Fibroblast of lung (primary cell): ENCODE results near the gene TKFC. TPM values are rescaled to one million over a fixed set of nuclear protein-coding genes. Genes with fewer than 3 reads are reported as not detected.

Experiments used
- polyA plus RNA-seq, 2 donors: library from polyadenylated mRNA; depleted of rRNA in 1 of 2; stranded (reverse) in 1 of 2; unstranded in 1 of 2; fragments of >200 nt; gene quantifications; 2 replicates each; pipeline ENCODE4 v1.2.1, GENCODE V29; 2011 to 2012; ENCODE audit warnings: missing spikeins in 1 of 2
- total RNA-seq: library from RNA; depleted of rRNA; stranded (reverse); fragments of >200 nt; gene quantifications from 2 replicates; pipeline ENCODE4 v1.2.1, GENCODE V29; 2014

Gene TKFC
- total and polyA plus RNA-seq, 2 donors (not counting 1 experiment from before 2014, with no cell fraction given): 11.5 to 27.1 TPM

Other genes with a start within 250 kb of the TKFC start
- not detected in 2 replicates for gene CD5, start 230.7 kb upstream of the TKFC start, total RNA-seq
- gene CD5, start 230.7 kb upstream of the TKFC start, polyA plus RNA-seq: not detected in 2 replicates
- gene VPS37C, start 171.8 kb upstream of the TKFC start, total RNA-seq: 7.2 and 7.6 TPM in 2 replicates
- gene VPS37C, start 171.8 kb upstream of the TKFC start, polyA plus RNA-seq: 9.9 and 10.7 TPM in 2 replicates
- gene PGA3, start 129.7 kb upstream of the TKFC start, total RNA-seq: 4.3 TPM in 1 of 2 replicates, not detected in the other
- gene PGA3, start 129.7 kb upstream of the TKFC start, polyA plus RNA-seq: 0.24 and 0.35 TPM in 2 replicates
- gene PGA4, start 110.9 kb upstream of the TKFC start, total RNA-seq: 2.3 TPM in 1 of 2 replicates, not detected in the other
- 0.28 TPM in 1 of 2 replicates, not detected in the other for gene PGA4, start 110.9 kb upstream of the TKFC start, polyA plus RNA-seq
- gene PGA5, start 92.1 kb upstream of the TKFC start, total RNA-seq: 3.3 TPM in 1 of 2 replicates, not detected in the other
- 0.18 and 1.3 TPM in 2 replicates for gene PGA5, start 92.1 kb upstream of the TKFC start, polyA plus RNA-seq
- 1.5 and 1.7 TPM in 2 replicates for gene VWCE, start 37.9 kb upstream of the TKFC start, total RNA-seq
- 0.30 and 0.68 TPM in 2 replicates for gene VWCE, start 37.9 kb upstream of the TKFC start, polyA plus RNA-seq
- gene DDB1, start 123 bp upstream of the TKFC start, total RNA-seq: 241 and 282 TPM in 2 replicates
- 289 and 298 TPM in 2 replicates for gene DDB1, start 123 bp upstream of the TKFC start, polyA plus RNA-seq
- 39.3 and 65.1 TPM in 2 replicates for gene CYB561A3, start 28.7 kb downstream of the TKFC start, total RNA-seq
- gene CYB561A3, start 28.7 kb downstream of the TKFC start, polyA plus RNA-seq: 43.9 and 48.3 TPM in 2 replicates
- gene TMEM138, start 29.1 kb downstream of the TKFC start, total RNA-seq: 20.0 and 30.2 TPM in 2 replicates
- 78.0 and 95.9 TPM in 2 replicates for gene TMEM138, start 29.1 kb downstream of the TKFC start, polyA plus RNA-seq
- 10.4 and 12.3 TPM in 2 replicates for gene TMEM216, start 59.4 kb downstream of the TKFC start, total RNA-seq
- gene TMEM216, start 59.4 kb downstream of the TKFC start, polyA plus RNA-seq: 14.1 and 18.4 TPM in 2 replicates
- gene CPSF7, start 96.7 kb downstream of the TKFC start, total RNA-seq: 14.4 and 18.0 TPM in 2 replicates
- gene CPSF7, start 96.7 kb downstream of the TKFC start, polyA plus RNA-seq: 38.1 and 53.6 TPM in 2 replicates
- 34.4 and 61.8 TPM in 2 replicates for gene SDHAF2, start 96.9 kb downstream of the TKFC start, total RNA-seq
- gene SDHAF2, start 96.9 kb downstream of the TKFC start, polyA plus RNA-seq: 65.3 and 68.8 TPM in 2 replicates
- gene LRRC10B, start 175.5 kb downstream of the TKFC start, total RNA-seq: under 0.01 and 0.17 TPM in 2 replicates
- 0.02 TPM in 1 of 2 replicates, not detected in the other for gene LRRC10B, start 175.5 kb downstream of the TKFC start, polyA plus RNA-seq
- 9.2 and 25.9 TPM in 2 replicates for gene SYT7, start 247.8 kb downstream of the TKFC start, total RNA-seq
- 2.5 and 7.1 TPM in 2 replicates for gene SYT7, start 247.8 kb downstream of the TKFC start, polyA plus RNA-seq